ENCODE data around the gene PPP3CB.

Gene PPP3CB

DNA sequence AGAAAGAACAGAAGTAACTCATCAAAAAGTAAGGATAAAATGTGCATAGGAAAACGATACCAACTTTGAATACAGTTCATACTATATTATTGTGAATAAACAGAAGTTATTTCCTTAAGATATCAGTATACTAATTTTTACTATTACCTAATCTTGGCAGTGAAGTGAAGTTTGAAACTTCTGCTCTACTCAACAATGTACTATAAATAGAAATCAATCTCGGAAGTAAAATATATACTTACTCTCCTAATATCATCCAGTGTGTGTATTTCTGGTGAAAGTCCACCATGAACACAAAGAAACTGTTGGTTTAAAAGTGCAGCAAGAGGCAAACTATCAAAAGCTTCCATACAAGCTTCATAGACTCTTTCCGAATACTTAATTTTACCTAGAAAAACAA, 24.6 kb downstream of the PPP3CB start:
- no peak overlapping the region for H3K23ac ChIP-seq (ENCODE audit: low read length in 2 of 2)
- peaks cover 16 to 99% of the 10 kb centered on the region in 2 experiments for H3K36me3 ChIP-seq (ENCODE audit: control insufficient read depth in 1 of 2, insufficient read depth in 2 of 2, low read depth in 1 of 2, low read length in 2 of 2)
- no peak overlapping the region for H2BK120ac ChIP-seq (ENCODE audit: low read depth, low read length)
- no peaks in the 10 kb centered on the region for H3K9me3 ChIP-seq (ENCODE audit: control insufficient read depth, low read length)
- H2BK12ac ChIP-seq (ENCODE audit: low read length in 2 of 2) = no peak overlapping the region
- H3K27me3 ChIP-seq (ENCODE audit: control insufficient read depth in 1 of 2, insufficient read depth in 1 of 2, low read length in 2 of 2) = no peaks in the 10 kb centered on the region
- DNase-seq = no peak
- no peak overlapping the region for H2BK5ac ChIP-seq (ENCODE audit: low read depth, low read length, poor library complexity, severe bottlenecking)
- no peak overlapping the region for H3K4me2 ChIP-seq (ENCODE audit: low read length, poor library complexity, severe bottlenecking)
- no peak overlapping the region for H3K4me3 ChIP-seq (ENCODE audit: insufficient read depth in 1 of 2, low read depth in 1 of 2, low read length in 2 of 2)
- H3K14ac ChIP-seq (ENCODE audit: low read length in 2 of 2) = no peak overlapping the region
- no peak overlapping the region for H2AK5ac ChIP-seq (ENCODE audit: low read length, severe bottlenecking)
- H2BK15ac ChIP-seq (ENCODE audit: low read depth, poor library complexity, severe bottlenecking) = no peak overlapping the region
- H2AFZ ChIP-seq (ENCODE audit: low read depth, low read length) = no peak overlapping the region
- no peak overlapping the region for H3K9ac ChIP-seq (ENCODE audit: low read length)
- H3K4ac ChIP-seq (ENCODE audit: low read depth in 1 of 2, low read length in 2 of 2) = no peak overlapping the region
- 100% methylated on average over 1 of the region's 3 CpGs for WGBS
- H4K91ac ChIP-seq (ENCODE audit: low read length) = no peak overlapping the region
- H4K8ac ChIP-seq (ENCODE audit: low read length) = no peak overlapping the region
- no peak overlapping the region for H3K27ac ChIP-seq (ENCODE audit: low read length, poor library complexity, severe bottlenecking)
- no peaks in the 10 kb centered on the region for H3K4me1 ChIP-seq (ENCODE audit: control insufficient read depth, insufficient read depth, low read depth, low read length)
- H3K18ac ChIP-seq (ENCODE audit: low read depth in 1 of 2, low read length in 2 of 2) = no peak overlapping the region
- peaks cover 4% of the 10 kb centered on the region for H3K79me1 ChIP-seq (replicated peaks; ENCODE audit: low read length, poor library complexity, severe bottlenecking)

- Histone ChIP-seq H3K79me1 (replicated peaks; ENCODE audit: low read length, poor library complexity, severe bottlenecking) (peaks cover 5% of the 10 kb centered on the region), H3K23ac (ENCODE audit: low read length in 2 of 2) (no peak overlapping the region), H2BK120ac (ENCODE audit: low read depth, low read length) (no peak overlapping the region), H3K27ac (ENCODE audit: low read length, poor library complexity, severe bottlenecking) (no peak overlapping the region), H4K91ac (ENCODE audit: low read length) (no peak overlapping the region), H3K9ac (ENCODE audit: low read length) (no peak overlapping the region), H2AFZ (ENCODE audit: low read depth, low read length) (no peak overlapping the region), H2BK5ac (ENCODE audit: low read depth, low read length, poor library complexity, severe bottlenecking) (no peak overlapping the region), H2AK5ac (ENCODE audit: low read length, severe bottlenecking) (no peak overlapping the region), H3K27me3 (ENCODE audit: control insufficient read depth in 1 of 2, insufficient read depth in 1 of 2, low read length in 2 of 2) (no peaks in the 10 kb centered on the region), H2BK12ac (ENCODE audit: low read length in 2 of 2) (no peak overlapping the region), H4K8ac (ENCODE audit: low read length) (no peak overlapping the region), H3K14ac (ENCODE audit: low read length in 2 of 2) (no peak overlapping the region), H3K4me2 (ENCODE audit: low read length, poor library complexity, severe bottlenecking) (no peak overlapping the region), H3K4me1 (ENCODE audit: control insufficient read depth, insufficient read depth, low read depth, low read length) (no peaks in the 10 kb centered on the region), H3K9me3 (ENCODE audit: control insufficient read depth, low read length) (no peaks in the 10 kb centered on the region), H2BK15ac (ENCODE audit: low read depth, poor library complexity, severe bottlenecking) (no peak overlapping the region), H3K4me3 (ENCODE audit: insufficient read depth in 1 of 2, low read depth in 1 of 2, low read length in 2 of 2) (no peak overlapping the region), H3K4ac (ENCODE audit: low read depth in 1 of 2, low read length in 2 of 2) (no peak overlapping the region), H3K18ac (ENCODE audit: low read depth in 1 of 2, low read length in 2 of 2) (no peak overlapping the region), H3K36me3 (ENCODE audit: control insufficient read depth in 1 of 2, insufficient read depth in 2 of 2, low read depth in 1 of 2, low read length in 2 of 2) (peaks cover 16 to 98% of the 10 kb centered on the region in 2 experiments)
- no peak for DNase-seq
Measured at GRCh38 chr10:73469579-73469978, 26.2 kb downstream of the PPP3CB start.

- Histone ChIP-seq H2AFZ (ENCODE audit: low read depth, low read length) (no peak overlapping the region), H3K4me1 (ENCODE audit: control insufficient read depth, insufficient read depth, low read depth, low read length) (no peaks in the 10 kb centered on the region), H3K4me3 (ENCODE audit: insufficient read depth in 1 of 2, low read depth in 1 of 2, low read length in 2 of 2) (no peak overlapping the region), H3K27ac (ENCODE audit: low read length, poor library complexity, severe bottlenecking) (no peak overlapping the region), H2BK5ac (ENCODE audit: low read depth, low read length, poor library complexity, severe bottlenecking) (no peak overlapping the region), H2AK5ac (ENCODE audit: low read length, severe bottlenecking) (no peak overlapping the region), H3K18ac (ENCODE audit: low read depth in 1 of 2, low read length in 2 of 2) (no peak overlapping the region), H3K36me3 (ENCODE audit: control insufficient read depth in 1 of 2, insufficient read depth in 2 of 2, low read depth in 1 of 2, low read length in 2 of 2) (peaks cover 13 to 94% of the 10 kb centered on the region in 2 experiments), H3K27me3 (ENCODE audit: control insufficient read depth in 1 of 2, insufficient read depth in 1 of 2, low read length in 2 of 2) (no peaks in the 10 kb centered on the region), H3K9ac (ENCODE audit: low read length) (no peak overlapping the region), H4K8ac (ENCODE audit: low read length) (no peak overlapping the region), H2BK12ac (ENCODE audit: low read length in 2 of 2) (no peak overlapping the region), H4K91ac (ENCODE audit: low read length) (no peak overlapping the region), H3K4me2 (ENCODE audit: low read length, poor library complexity, severe bottlenecking) (no peak overlapping the region), H3K14ac (ENCODE audit: low read length in 2 of 2) (no peak overlapping the region), H3K4ac (ENCODE audit: low read depth in 1 of 2, low read length in 2 of 2) (no peak overlapping the region), H3K9me3 (ENCODE audit: control insufficient read depth, low read length) (no peaks in the 10 kb centered on the region), H3K79me1 (replicated peaks; ENCODE audit: low read length, poor library complexity, severe bottlenecking) (peaks cover 2% of the 10 kb centered on the region), H2BK15ac (ENCODE audit: low read depth, poor library complexity, severe bottlenecking) (no peak overlapping the region), H3K23ac (ENCODE audit: low read length in 2 of 2) (no peak overlapping the region), H2BK120ac (ENCODE audit: low read depth, low read length) (no peak overlapping the region)
- 100% methylated on average over 2 of the region's 2 CpGs for WGBS
- no peak for DNase-seq
Measured at GRCh38 chr10:73467206-73467605, 28.6 kb downstream of the PPP3CB start.

DNA sequence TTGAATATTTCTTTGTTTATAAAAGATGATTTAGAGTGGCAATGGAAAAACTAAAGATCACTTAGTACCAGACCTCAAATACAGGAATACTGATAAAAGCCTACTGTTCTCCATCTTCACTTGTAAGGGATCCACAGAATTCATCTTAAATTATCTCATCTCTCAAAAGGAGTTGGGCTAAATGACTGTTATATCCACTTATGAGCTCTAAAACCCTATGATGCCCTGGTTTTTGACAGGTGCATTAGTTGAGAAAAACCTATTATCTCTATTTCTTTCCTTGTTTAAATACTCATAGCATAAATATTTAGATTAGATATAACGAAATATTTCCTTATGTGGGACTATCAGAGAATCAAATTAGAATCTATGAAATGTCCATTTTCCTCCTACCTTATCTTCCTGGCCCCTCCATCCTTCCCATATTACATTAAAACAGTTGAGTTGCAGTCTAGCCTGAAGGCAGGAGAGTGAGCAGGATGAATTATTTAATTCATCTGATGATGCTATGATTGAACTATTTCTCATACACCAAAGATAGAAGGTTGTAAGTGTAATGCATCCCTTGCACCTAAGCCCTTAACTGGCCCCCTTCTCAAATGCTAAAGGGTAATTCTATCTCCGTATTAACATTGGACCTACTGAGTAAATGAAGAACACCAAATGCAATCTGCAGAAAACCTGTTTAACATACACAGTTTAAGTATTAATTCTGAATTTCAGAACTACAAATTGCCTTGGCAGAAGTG, 29.7 kb downstream of the PPP3CB start:
- Histone ChIP-seq H3K18ac (ENCODE audit: low read depth in 1 of 2, low read length in 2 of 2) (no peak overlapping the region), H2BK12ac (ENCODE audit: low read length in 2 of 2) (no peak overlapping the region), H2AFZ (ENCODE audit: low read depth, low read length) (no peak overlapping the region), H3K4me2 (ENCODE audit: low read length, poor library complexity, severe bottlenecking) (no peak overlapping the region), H3K4me3 (ENCODE audit: insufficient read depth in 1 of 2, low read depth in 1 of 2, low read length in 2 of 2) (no peak overlapping the region), H3K79me1 (replicated peaks; ENCODE audit: low read length, poor library complexity, severe bottlenecking) (peaks cover 2% of the 10 kb centered on the region), H3K9ac (ENCODE audit: low read length) (no peak overlapping the region), H2BK15ac (ENCODE audit: low read depth, poor library complexity, severe bottlenecking) (no peak overlapping the region), H3K36me3 (ENCODE audit: control insufficient read depth in 1 of 2, insufficient read depth in 2 of 2, low read depth in 1 of 2, low read length in 2 of 2) (peaks cover 17 to 94% of the 10 kb centered on the region in 2 experiments), H2BK5ac (ENCODE audit: low read depth, low read length, poor library complexity, severe bottlenecking) (no peak overlapping the region), H3K4me1 (ENCODE audit: control insufficient read depth, insufficient read depth, low read depth, low read length) (no peaks in the 10 kb centered on the region), H3K27me3 (ENCODE audit: control insufficient read depth in 1 of 2, insufficient read depth in 1 of 2, low read length in 2 of 2) (no peaks in the 10 kb centered on the region), H3K4ac (ENCODE audit: low read depth in 1 of 2, low read length in 2 of 2) (no peak overlapping the region), H3K14ac (ENCODE audit: low read length in 2 of 2) (no peak overlapping the region), H2BK120ac (ENCODE audit: low read depth, low read length) (no peak overlapping the region), H4K91ac (ENCODE audit: low read length) (no peak overlapping the region), H3K9me3 (ENCODE audit: control insufficient read depth, low read length) (no peaks in the 10 kb centered on the region), H3K23ac (ENCODE audit: low read length in 2 of 2) (no peak overlapping the region), H4K8ac (ENCODE audit: low read length) (no peak overlapping the region), H2AK5ac (ENCODE audit: low read length, severe bottlenecking) (no peak overlapping the region), H3K27ac (ENCODE audit: low read length, poor library complexity, severe bottlenecking) (no peak overlapping the region)
- 100% methylated on average over 1 of the region's 2 CpGs for WGBS
- DNase-seq = no peak
